ENCODE data around the gene RHEX. TPM values are rescaled to one million over a fixed set of nuclear protein-coding genes. Genes with fewer than 3 reads are reported as not detected.
"Not testable (repeated sequence)": the region's sequence is repeated elsewhere in the genome, so short reads cannot be mapped to it uniquely, and the experiment has no call there.

Gene RHEX
- total RNA-seq, 4 donors from 2014 or later = 0.93 to 9.9 (median 1.7) TPM; not detected in 1

DNA sequence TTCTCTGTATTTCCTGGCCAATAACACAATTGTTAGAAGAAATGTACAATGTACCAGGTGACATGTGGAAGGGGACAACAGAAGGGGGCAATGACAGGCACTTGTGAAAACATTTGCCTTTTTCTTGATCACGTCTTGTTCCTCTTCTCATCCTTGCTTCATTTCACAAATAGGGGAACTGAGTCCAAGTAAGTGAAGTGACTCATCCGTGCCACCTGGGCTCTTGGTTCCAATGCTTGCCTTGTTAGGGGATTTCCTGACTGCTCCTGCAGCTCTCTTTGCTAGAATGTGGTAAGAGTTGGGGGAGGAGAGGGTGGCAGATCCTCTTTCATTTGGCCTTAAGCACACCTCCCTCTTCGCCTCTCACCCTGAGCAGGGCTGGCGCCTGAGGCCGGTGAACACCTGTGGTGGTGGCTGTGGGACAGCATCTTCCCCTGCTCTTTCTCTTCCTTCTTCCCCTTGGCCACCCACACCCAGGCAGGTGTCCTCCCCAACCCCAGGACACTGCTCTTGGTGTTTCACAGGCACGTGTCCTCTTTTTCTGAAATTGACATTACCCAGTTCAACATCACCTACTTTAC is 2.2 kb upstream of the RHEX start:
- peak in 1 of 2 donors; percentile 17 for DNase-seq (ENCODE audit: low spot score in 2 of 2)
- TF ChIP-seq, protein P1, sequence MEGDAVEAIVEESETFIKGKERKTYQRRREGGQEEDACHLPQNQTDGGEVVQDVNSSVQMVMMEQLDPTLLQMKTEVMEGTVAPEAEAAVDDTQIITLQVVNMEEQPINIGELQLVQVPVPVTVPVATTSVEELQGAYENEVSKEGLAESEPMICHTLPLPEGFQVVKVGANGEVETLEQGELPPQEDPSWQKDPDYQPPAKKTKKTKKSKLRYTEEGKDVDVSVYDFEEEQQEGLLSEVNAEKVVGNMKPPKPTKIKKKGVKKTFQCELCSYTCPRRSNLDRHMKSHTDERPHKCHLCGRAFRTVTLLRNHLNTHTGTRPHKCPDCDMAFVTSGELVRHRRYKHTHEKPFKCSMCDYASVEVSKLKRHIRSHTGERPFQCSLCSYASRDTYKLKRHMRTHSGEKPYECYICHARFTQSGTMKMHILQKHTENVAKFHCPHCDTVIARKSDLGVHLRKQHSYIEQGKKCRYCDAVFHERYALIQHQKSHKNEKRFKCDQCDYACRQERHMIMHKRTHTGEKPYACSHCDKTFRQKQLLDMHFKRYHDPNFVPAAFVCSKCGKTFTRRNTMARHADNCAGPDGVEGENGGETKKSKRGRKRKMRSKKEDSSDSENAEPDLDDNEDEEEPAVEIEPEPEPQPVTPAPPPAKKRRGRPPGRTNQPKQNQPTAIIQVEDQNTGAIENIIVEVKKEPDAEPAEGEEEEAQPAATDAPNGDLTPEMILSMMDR (IDR thresholded peaks at IDR 0.05) = no peak
- no peak for TF ChIP-seq POLR2A (IDR thresholded peaks at IDR 0.05)
- intact Hi-C loops (cut with DNase I; ENCODE audit: low total_unique reads) = no loop called here
- 51 to 53% methylated on average over 6 of the region's 6 CpGs for WGBS, 2 donors
- H3K4me3 ChIP-seq (ENCODE audit: low read depth, poor library complexity, severe bottlenecking) = no peak overlapping the region

DNA sequence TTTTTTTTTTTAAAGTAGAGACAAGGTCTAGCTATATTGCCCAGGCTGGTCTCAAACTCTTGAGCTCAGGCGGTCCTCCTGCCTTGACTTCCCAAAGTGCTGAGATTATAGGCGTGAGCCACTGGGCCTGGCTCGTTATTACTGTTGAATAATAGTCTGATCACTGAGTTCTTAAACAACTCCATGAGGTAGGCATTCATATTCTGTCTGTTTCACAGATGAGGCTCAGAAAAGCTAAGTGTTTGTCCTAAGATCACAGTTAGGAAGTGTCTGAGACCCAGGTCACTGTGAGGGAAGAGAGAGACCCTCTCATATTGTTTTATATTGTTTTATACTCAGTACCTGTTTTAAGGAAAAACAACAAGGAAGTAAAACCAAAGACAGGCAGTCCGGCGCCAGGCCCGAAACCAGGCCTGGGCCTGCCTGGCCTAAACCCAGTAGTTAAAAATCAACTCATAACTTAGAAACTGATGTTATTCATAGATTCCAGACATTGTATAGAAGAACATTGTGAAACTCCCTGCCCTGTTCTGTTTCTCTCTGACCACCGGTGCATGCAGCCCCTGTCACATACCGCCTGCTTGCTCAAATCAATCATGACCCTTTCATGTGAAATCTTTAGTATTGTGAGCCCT is 625 bp upstream of the RHEX start:
- H3K4me3 ChIP-seq (ENCODE audit: low read depth, poor library complexity, severe bottlenecking); intact Hi-C loops (cut with DNase I; ENCODE audit: low total_unique reads); DNase-seq (ENCODE audit: low spot score in 2 of 2): not testable (repeated sequence)
- 82 to 98% methylated on average over 6 of the region's 8 CpGs for WGBS, 2 donors

DNA sequence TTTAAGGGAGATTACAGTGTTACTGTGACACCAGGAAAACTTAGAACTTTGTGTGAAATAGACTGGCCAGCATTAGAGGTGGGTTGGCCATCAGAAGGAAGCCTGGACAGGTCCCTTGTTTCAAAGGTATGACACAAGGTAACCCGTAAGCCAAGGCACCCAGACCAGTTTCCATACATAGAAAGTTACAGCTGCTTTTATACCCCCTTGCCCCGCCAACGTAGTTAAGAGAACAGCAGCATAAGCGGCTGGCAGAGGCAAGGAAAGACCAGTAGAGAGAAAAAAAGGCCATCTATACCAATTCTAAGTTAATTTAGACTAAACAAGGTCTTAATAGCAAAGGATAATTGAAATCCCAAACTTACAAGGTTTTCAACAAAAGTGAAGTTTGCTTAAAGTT is 643 bp downstream of the RHEX start:
- intact Hi-C loops (cut with DNase I; ENCODE audit: low total_unique reads); DNase-seq (ENCODE audit: low spot score in 2 of 2); H3K4me3 ChIP-seq (ENCODE audit: low read depth, poor library complexity, severe bottlenecking): not testable (repeated sequence)
- WGBS, 2 donors = 93 to 97% methylated on average over 4 of the region's 4 CpGs

DNA sequence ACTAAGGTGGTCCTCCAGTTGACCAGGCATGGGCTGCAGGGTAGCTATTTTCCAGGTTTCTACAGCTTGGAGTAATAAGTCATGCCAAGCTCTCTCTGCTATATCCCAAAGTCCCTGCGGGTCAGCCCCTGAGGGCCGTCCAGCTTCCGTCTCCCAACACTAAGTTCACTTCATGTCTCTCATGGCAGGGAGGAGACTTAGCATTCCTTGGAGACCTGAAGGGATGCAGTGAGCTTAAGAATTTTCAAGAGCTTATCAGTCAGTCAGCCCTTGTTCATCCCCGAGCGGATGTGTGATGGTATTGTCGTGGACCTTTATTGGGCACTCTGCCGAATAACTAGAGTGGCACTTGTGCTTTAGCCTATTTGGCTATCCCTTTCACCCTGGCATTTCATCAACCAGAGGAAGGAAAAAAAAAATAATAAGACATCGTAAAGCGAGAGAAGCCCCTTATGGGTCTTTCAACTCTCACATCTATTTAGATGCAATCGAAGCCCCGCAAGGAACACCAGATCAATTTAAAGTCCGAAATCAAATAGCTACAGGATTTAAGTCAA is 2.2 kb downstream of the RHEX start:
- DNase-seq (ENCODE audit: low spot score in 2 of 2); H3K4me3 ChIP-seq (ENCODE audit: low read depth, poor library complexity, severe bottlenecking); intact Hi-C loops (cut with DNase I; ENCODE audit: low total_unique reads): not testable (repeated sequence)
- WGBS, 2 donors = 96% methylated on average over 12 of the region's 12 CpGs

DNA sequence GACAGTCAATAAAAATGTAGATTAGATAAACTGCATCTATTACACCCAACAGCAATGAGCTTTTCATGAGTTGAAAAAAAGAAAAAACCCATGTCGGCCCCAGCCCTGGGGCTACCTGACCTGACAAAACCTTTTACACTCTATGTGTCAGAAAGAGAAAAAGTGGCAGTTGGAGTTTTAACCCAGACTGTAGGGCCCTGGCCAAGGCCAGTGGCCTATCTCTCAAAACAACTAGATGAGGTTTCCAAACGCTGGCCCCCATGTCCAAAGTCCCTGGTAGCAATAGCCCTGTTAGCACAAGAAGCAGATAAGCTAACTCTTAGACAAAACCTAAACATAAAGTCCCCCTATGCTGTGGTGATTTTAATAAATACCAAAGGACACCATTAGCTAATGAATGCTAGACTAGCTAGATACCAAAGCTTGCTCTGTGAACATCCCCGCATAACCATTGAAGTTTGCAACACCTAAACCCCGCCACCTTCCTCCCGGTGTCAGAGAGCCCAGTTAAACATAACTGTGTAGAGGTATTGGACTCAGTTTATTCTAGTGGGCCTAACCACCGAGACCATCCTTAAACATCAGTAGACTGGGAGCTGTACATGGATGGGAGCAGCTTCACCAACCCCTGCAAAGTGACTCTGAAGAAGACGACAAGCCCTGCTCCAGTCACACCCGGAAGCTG is 2.8 kb downstream of the RHEX start:
- intact Hi-C loops (cut with DNase I; ENCODE audit: low total_unique reads) = not testable (repeated sequence)
- 90 to 94% methylated on average over 8 of the region's 8 CpGs for WGBS, 2 donors

DNA sequence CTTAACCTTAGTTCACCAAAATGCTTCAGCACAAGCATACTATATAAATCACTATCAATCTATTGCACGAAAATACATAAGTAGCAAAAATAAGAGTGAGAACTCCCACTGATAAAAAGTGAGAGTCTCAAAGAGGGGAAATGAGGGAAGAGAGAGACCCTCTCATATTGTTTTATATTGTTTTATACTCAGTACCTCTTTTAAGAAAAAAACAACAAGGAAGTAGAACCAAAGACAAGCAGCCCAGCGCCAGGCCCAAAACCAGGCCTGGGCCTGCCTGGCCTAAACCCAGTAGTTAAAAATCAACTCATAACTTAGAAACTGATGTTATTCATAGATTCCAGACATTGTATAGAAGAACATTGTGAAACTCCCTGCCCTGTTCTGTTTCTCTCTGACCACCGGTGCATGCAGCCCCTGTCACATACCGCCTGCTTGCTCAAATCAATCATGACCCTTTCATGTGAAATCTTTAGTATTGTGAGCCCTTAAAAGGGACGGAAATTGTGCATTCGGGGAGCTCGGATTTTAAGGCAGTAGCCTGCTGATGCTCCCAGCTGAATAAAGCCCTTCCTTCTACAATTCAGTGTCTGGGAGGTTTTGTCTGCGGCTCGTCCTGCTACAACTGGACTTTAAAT is 5.4 kb downstream of the RHEX start:
- DNase-seq (ENCODE audit: low spot score in 2 of 2); H3K4me3 ChIP-seq (ENCODE audit: low read depth, poor library complexity, severe bottlenecking); intact Hi-C loops (cut with DNase I; ENCODE audit: low total_unique reads): not testable (repeated sequence)
- WGBS, 2 donors = 93 to 95% methylated on average over 7 of the region's 9 CpGs

More for the DNA sequence above, 2.8 kb downstream of the RHEX start:
- not testable (repeated sequence) for H3K4me3 ChIP-seq (ENCODE audit: low read depth, poor library complexity, severe bottlenecking); DNase-seq (ENCODE audit: low spot score in 2 of 2)

DNA sequence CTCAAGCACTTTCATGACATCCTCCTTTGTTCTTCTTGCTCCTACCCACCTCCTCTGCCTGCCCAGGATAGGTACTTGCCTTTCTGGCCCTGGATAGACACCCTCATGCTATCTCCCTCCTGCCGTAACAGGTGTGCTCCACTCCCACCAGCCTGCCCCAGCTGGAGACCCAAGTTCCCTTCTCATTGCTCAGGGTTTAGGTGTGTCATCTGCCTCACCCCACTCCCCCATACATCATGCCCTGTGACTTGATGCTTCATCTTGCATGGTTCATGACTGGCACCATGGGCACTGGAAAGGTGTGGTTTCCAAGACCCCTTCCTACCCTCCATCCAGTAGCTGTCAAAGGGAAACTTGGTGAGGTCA is 5.9 kb downstream of the RHEX start:
- TF ChIP-seq POLR2A (IDR thresholded peaks at IDR 0.05) = no peak
- TF ChIP-seq, protein P1 (IDR thresholded peaks at IDR 0.05) = no peak
- DNase-seq (ENCODE audit: low spot score in 2 of 2) = peak in 1 of 2 donors; percentile 31

DNA sequence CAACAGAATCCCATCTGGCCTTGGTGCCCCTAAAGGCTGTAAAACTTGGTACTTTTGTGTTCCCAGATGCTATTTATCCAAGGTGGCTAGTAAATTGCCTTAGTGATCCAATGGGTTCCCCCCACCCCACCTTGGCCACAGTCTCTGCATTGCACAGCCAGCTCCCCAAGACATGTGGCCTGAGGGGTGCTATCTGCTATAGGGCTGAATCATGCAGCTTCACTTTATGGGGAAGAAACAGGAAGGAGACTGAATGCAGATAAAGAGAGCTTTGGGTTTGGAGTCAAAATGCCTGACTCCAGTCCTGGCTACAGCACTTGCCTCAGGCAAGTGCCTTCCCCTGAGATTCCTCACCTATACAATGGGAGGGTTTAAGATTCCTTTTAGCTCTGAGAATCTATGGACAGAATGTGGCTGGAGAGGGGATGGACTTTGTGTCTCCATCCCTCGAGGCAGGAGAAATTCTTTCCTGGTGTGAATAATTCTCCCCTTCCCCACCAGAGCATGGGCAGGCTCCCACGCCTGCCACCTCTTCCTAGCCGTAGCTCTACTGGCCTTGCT is 6.5 kb downstream of the RHEX start:
- no peak overlapping the region for H3K4me3 ChIP-seq (ENCODE audit: low read depth, poor library complexity, severe bottlenecking)
- no peak for DNase-seq (ENCODE audit: low spot score in 2 of 2)
- TF ChIP-seq POLR2A (IDR thresholded peaks at IDR 0.05) = no peak
- TF ChIP-seq, protein P1 (IDR thresholded peaks at IDR 0.05) = no peak
- intact Hi-C loops (cut with DNase I; ENCODE audit: low total_unique reads) = no loop called here
- 77 to 81% methylated on average over 3 of the region's 3 CpGs for WGBS, 2 donors

More for the DNA sequence above, 5.9 kb downstream of the RHEX start:
- WGBS, 2 donors = 95 to 100% methylated on average over 1 of the region's 1 CpG
- intact Hi-C loops (cut with DNase I; ENCODE audit: low total_unique reads) = no loop called here
- H3K4me3 ChIP-seq (ENCODE audit: low read depth, poor library complexity, severe bottlenecking) = no peak overlapping the region

All from lower leg skin (tissue), 4 donors.